Liver (tissue), 9 donors: ENCODE results near the gene TVP23C. TPM values are rescaled to one million over a fixed set of nuclear protein-coding genes. Genes with fewer than 3 reads are reported as not detected.
A peak's percentile ranks its signal among the peaks of the same experiment; 100 is the strongest.

Experiments
- DNase-seq: peaks from one replicate; pipeline ENCODE4 v3.0.0-alpha.2; 2017; ENCODE audit warnings: low spot score
- H3K27ac ChIP-seq, 2 donors: one replicate each; pipeline ENCODE4 v1.7.0; 2013; ENCODE audit warnings: inconsistent platforms in 2 of 2, low read length in 2 of 2, control low read depth in 1 of 2, low read depth in 1 of 2, mild to moderate bottlenecking in 1 of 2
- H3K27me3 ChIP-seq, 4 donors: one replicate each; pipeline versions ENCODE4 v1.6.1 to v1.7.0; 2013; ENCODE audit warnings: low read length in 3 of 4, inconsistent platforms in 1 of 4, mild to moderate bottlenecking in 1 of 4, moderate library complexity in 1 of 4; ENCODE audit not compliant: control insufficient read depth in 4 of 4, insufficient read depth in 4 of 4
- H3K36me3 ChIP-seq, 4 donors: one replicate each; pipeline versions ENCODE4 v1.6.1 to v1.7.0; 2013; ENCODE audit warnings: low read length in 3 of 4, mild to moderate bottlenecking in 3 of 4, low read depth in 1 of 4, moderate library complexity in 1 of 4; ENCODE audit not compliant: control insufficient read depth in 4 of 4, insufficient read depth in 3 of 4
- H3K4me1 ChIP-seq, 4 donors: one replicate each; pipeline versions ENCODE4 v1.6.1 to v1.7.0; 2013; ENCODE audit warnings: low read length in 3 of 4, mild to moderate bottlenecking in 3 of 4, moderate library complexity in 1 of 4; ENCODE audit not compliant: control insufficient read depth in 4 of 4, insufficient read depth in 4 of 4
- H3K4me3 ChIP-seq, 3 donors: one replicate each; pipeline versions ENCODE4 v1.6.1 to v1.7.0; 2013; ENCODE audit warnings: low read length in 3 of 3, control low read depth in 1 of 3, low read depth in 1 of 3, mild to moderate bottlenecking in 1 of 3
- H3K9ac ChIP-seq, 2 donors: one replicate each; pipeline ENCODE4 v1.7.0; 2013; ENCODE audit warnings: low read length in 2 of 2, mild to moderate bottlenecking in 2 of 2, moderate library complexity in 2 of 2, control low read depth in 1 of 2, low read depth in 1 of 2
- H3K9me3 ChIP-seq, 4 donors: one replicate each; pipeline versions ENCODE4 v1.6.1 to v1.7.0; 2013; ENCODE audit warnings: low read length in 3 of 4; ENCODE audit not compliant: control insufficient read depth in 4 of 4
- ATF3 ChIP-seq: IDR thresholded peaks from 2 replicates; pipeline ENCODE4 v1.6.1; 2016; ENCODE audit warnings: antibody characterized with exemption
- CTCF ChIP-seq: fragments of 150-350 bp; IDR thresholded peaks from 2 replicates; pipeline ENCODE4 v1.5.1; 2017; ENCODE audit warnings: improper control_type of control experiment, low read depth, low read length; ENCODE audit not compliant: missing input control
- EGR1 ChIP-seq, 2 donors: IDR thresholded peaks; 2 replicates each; pipeline ENCODE4 v1.6.1; 2016 to 2018; ENCODE audit warnings: antibody characterized with exemption in 2 of 2, low read depth in 2 of 2
- FOXA1 ChIP-seq: IDR thresholded peaks from 2 replicates; pipeline ENCODE4 v1.6.1; 2016; ENCODE audit warnings: antibody characterized with exemption
- GABPA ChIP-seq, 2 donors: IDR thresholded peaks in 1 of 2; conservative IDR thresholded peaks in 1 of 2; 2 replicates each; pipeline ENCODE4 v1.6.1; 2016; ENCODE audit warnings: antibody characterized with exemption in 2 of 2, mild to moderate bottlenecking in 1 of 2, moderate library complexity in 1 of 2
- JUND ChIP-seq, 2 donors: IDR thresholded peaks; 2 replicates each; pipeline ENCODE4 v1.6.1; 2016; ENCODE audit warnings: antibody characterized with exemption in 2 of 2
- MAX ChIP-seq: IDR thresholded peaks from 2 replicates; pipeline ENCODE4 v1.6.1; 2016; ENCODE audit warnings: antibody characterized with exemption
- NR2F2 ChIP-seq: IDR thresholded peaks from 2 replicates; pipeline ENCODE4 v1.6.1; 2016; ENCODE audit warnings: antibody characterized with exemption
- RAD21 ChIP-seq, 2 donors: IDR thresholded peaks; 2 replicates each; pipeline ENCODE4 v1.6.1; 2016; ENCODE audit warnings: antibody characterized with exemption in 2 of 2, mild to moderate bottlenecking in 2 of 2
- RXRA ChIP-seq, 2 donors: IDR thresholded peaks; 2 replicates each; pipeline ENCODE4 v1.6.1; 2017 to 2018; ENCODE audit warnings: antibody characterized with exemption in 2 of 2, mild to moderate bottlenecking in 1 of 2
- SP1 ChIP-seq: IDR thresholded peaks from 2 replicates; pipeline ENCODE4 v1.6.1; 2018; ENCODE audit warnings: antibody characterized with exemption, mild to moderate bottlenecking
- TAF1 ChIP-seq: conservative IDR thresholded peaks from 2 replicates; pipeline ENCODE4 v1.6.1; 2016; ENCODE audit warnings: antibody characterized with exemption, mild to moderate bottlenecking
- YY1 ChIP-seq: IDR thresholded peaks from 2 replicates; pipeline ENCODE4 v1.6.1; 2016; ENCODE audit warnings: antibody characterized with exemption, mild to moderate bottlenecking
- WGBS: extraction: QIAGEN DNeasy Blood & Tissue Kit; methylation state at CpG from one replicate; pipeline ENCODE4 v1.1.7; 2013; 5-methylcytosine and 5-hydroxymethylcytosine counted together
- polyA plus RNA-seq, 2 donors: library from polyadenylated mRNA; stranded (reverse) in 1 of 2; unstranded in 1 of 2; fragments of 200-250 nt in 1 of 2; fragments of >200 nt in 1 of 2; fragmentation: Nextera tagmentation in 1 of 2; extraction: Ambion mirVana in 1 of 2; gene quantifications; one replicate each; pipeline versions ENCODE4 v1.2.1 to v1.2.3, GENCODE V29; 2013 to 2015
- total RNA-seq, 2 donors: library from RNA; depleted of rRNA; stranded (reverse); fragments of >200 nt; gene quantifications; one replicate each; pipeline ENCODE4 v1.2.3, GENCODE V29; 2014
- TF ChIP-seq, protein P1 (sequence below): IDR thresholded peaks from 2 replicates; pipeline ENCODE4 v1.6.1; 2016; ENCODE audit warnings: antibody characterized with exemption, mild to moderate bottlenecking
- donor health status: healthy.
- donor health status: healthy.
- donor health status: healthy.
- donor health status: healthy.
- donor health status: healthy.

The TVP23C gene
- total and polyA plus RNA-seq, 4 donors, result 0.77 to 20.7 (median 4.9) TPM

DNA sequence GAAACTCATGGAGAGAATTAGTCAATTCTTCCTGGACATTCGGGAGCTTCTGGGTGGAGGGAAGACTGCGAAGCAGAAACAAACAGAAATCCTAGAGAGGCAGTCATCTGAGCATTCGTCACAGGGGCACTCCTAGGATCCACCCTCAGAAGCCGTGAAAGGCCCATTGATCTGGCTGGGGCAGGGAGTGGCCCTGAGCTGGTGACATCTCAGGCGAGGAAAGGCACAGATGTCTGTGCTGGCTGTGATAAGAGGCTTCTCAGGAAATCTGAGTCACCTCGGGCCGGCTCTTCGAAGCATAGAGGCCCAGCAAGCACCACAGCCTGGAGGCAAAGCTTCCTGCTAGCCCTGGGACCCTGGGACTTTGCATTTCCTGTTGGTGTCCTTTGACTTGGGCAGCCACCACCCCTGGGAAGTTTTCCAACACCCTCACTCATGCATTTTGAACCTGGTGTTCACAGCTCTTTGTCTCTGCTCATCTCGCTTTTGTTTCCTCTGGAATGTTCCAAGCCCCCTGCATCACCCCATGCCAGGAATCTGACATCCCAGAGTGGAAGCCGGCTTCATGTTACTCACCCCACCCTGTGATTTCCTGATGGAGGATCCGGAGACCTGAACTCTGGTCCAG, 72.5 kb downstream of the TVP23C start:
- DNase-seq, result peak; percentile 36
- H3K36me3 ChIP-seq, result no peaks in the 10 kb centered on the region
- H3K4me3 ChIP-seq, result no peak overlapping the region
- no peaks in the 10 kb centered on the region for H3K9me3 ChIP-seq
- no peaks in the 10 kb centered on the region for H3K27me3 ChIP-seq
- peak overlapping the region; percentile 40 to 43 for H3K27ac ChIP-seq
- H3K9ac ChIP-seq, result no peak overlapping the region
- WGBS, result 63% methylated on average over 11 of the region's 11 CpGs
- TF ChIP-seq SP1 (peak; percentile 47), NR2F2 (peak; percentile 84), RAD21 (IDR thresholded peaks at IDR 0.05) (no peak), MAX (peak; percentile 54), YY1 (no peak), JUND (IDR thresholded peaks at IDR 0.05) (peak in 1 of 2 donors; percentile 53), FOXA1 (no peak)
- no peaks in the 10 kb centered on the region for H3K4me1 ChIP-seq

- no peak for DNase-seq
- H3K27ac ChIP-seq, result no peak overlapping the region
- no peaks in the 10 kb centered on the region for H3K36me3 ChIP-seq
- no peak overlapping the region for H3K4me3 ChIP-seq
- 94% methylated on average over 2 of the region's 2 CpGs for WGBS
- H3K27me3 ChIP-seq, result no peaks in the 10 kb centered on the region
- H3K4me1 ChIP-seq, result no peaks in the 10 kb centered on the region
- no peaks in the 10 kb centered on the region for H3K9me3 ChIP-seq
- H3K9ac ChIP-seq, result no peak overlapping the region
- TF ChIP-seq CTCF, result no peak
- no peak for TF ChIP-seq GABPA (IDR thresholded peaks at IDR 0.05 in 1 of 2, conservative IDR thresholded peaks at IDR 0.05 in 1 of 2)
- no peak for TF ChIP-seq EGR1 (IDR thresholded peaks at IDR 0.05; ENCODE audit: low read depth in 2 of 2)
- no peak for TF ChIP-seq RXRA (IDR thresholded peaks at IDR 0.05)
- no peak for TF ChIP-seq FOXA1
- TF ChIP-seq NR2F2, result no peak
- no peak for TF ChIP-seq MAX
- TF ChIP-seq SP1, result no peak
- TF ChIP-seq, protein P1, sequence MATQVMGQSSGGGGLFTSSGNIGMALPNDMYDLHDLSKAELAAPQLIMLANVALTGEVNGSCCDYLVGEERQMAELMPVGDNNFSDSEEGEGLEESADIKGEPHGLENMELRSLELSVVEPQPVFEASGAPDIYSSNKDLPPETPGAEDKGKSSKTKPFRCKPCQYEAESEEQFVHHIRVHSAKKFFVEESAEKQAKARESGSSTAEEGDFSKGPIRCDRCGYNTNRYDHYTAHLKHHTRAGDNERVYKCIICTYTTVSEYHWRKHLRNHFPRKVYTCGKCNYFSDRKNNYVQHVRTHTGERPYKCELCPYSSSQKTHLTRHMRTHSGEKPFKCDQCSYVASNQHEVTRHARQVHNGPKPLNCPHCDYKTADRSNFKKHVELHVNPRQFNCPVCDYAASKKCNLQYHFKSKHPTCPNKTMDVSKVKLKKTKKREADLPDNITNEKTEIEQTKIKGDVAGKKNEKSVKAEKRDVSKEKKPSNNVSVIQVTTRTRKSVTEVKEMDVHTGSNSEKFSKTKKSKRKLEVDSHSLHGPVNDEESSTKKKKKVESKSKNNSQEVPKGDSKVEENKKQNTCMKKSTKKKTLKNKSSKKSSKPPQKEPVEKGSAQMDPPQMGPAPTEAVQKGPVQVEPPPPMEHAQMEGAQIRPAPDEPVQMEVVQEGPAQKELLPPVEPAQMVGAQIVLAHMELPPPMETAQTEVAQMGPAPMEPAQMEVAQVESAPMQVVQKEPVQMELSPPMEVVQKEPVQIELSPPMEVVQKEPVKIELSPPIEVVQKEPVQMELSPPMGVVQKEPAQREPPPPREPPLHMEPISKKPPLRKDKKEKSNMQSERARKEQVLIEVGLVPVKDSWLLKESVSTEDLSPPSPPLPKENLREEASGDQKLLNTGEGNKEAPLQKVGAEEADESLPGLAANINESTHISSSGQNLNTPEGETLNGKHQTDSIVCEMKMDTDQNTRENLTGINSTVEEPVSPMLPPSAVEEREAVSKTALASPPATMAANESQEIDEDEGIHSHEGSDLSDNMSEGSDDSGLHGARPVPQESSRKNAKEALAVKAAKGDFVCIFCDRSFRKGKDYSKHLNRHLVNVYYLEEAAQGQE, result no peak
- TF ChIP-seq YY1, result no peak
- TF ChIP-seq RAD21 (IDR thresholded peaks at IDR 0.05), result no peak
- TF ChIP-seq ATF3, result no peak
- no peak for TF ChIP-seq TAF1
Measured at GRCh38 chr17:15488557-15488956, 74.7 kb downstream of the TVP23C start.
